Activated naive CD4-positive, alpha-beta T cell treated with anti-CD3 and anti-CD28 coated beads, Interleukin-2, amount 10 ng/mL, durations not matched to agents 7 days and 5 days (primary cell): ENCODE data around the gene C4orf36.

Experiments
- CTCF ChIA-PET: fragments of 350-600 bp; sonication (Branson Sonifier 250); formaldehyde crosslinking; loops from one replicate; lab custom pipeline; 2021; ENCODE audit warnings: antibody characterized with exemption; lab: Charles Lee
- DNase-seq: peaks from one replicate; pipeline ENCODE4 v3.0.0-alpha.2; 2020
- H3K27ac Mint-ChIP-seq: one replicate; pipeline ENCODE4 v1.8.0; 2021; ENCODE audit warnings: mild to moderate bottlenecking, moderate library complexity, mixed read lengths
- H3K27me3 Mint-ChIP-seq: one replicate; pipeline ENCODE4 v1.8.0; 2021; ENCODE audit warnings: mild to moderate bottlenecking, mixed read lengths
- H3K36me3 Mint-ChIP-seq: one replicate; pipeline ENCODE4 v1.8.0; 2021; ENCODE audit warnings: mixed read lengths
- H3K4me1 Mint-ChIP-seq: one replicate; pipeline ENCODE4 v1.8.0; 2021; ENCODE audit warnings: mixed read lengths
- H3K4me3 Mint-ChIP-seq: one replicate; pipeline ENCODE4 v1.8.0; 2021; ENCODE audit warnings: mild to moderate bottlenecking, moderate library complexity, mixed read lengths
- H3K9me3 Mint-ChIP-seq: one replicate; pipeline ENCODE4 v1.8.0; 2021; ENCODE audit warnings: mixed read lengths

C4orf36 gene

GRCh38 chr4:86926435-86927086, 34.3 kb upstream of the C4orf36 start:
- H3K4me1 Mint-ChIP-seq = no peaks in the 10 kb centered on the region
- no peak overlapping the region for H3K27ac Mint-ChIP-seq
- DNase-seq = no peak
- H3K9me3 Mint-ChIP-seq = no peaks in the 10 kb centered on the region
- CTCF ChIA-PET = interaction anchor here (2.2 kb wide), 1 partner anchor 166 kb away, joined by 13 read pairs; no protein-coding TSS in a partner anchor
- no peak overlapping the region for H3K4me3 Mint-ChIP-seq
- no peaks in the 10 kb centered on the region for H3K27me3 Mint-ChIP-seq
- peaks cover 2% of the 10 kb centered on the region for H3K36me3 Mint-ChIP-seq

GRCh38 chr4:86924811-86925210, 32.6 kb upstream of the C4orf36 start:
- no peak for DNase-seq
- no peak overlapping the region for H3K4me3 Mint-ChIP-seq
- no peaks in the 10 kb centered on the region for H3K9me3 Mint-ChIP-seq
- no peaks in the 10 kb centered on the region for H3K27me3 Mint-ChIP-seq
- peaks cover 7% of the 10 kb centered on the region for H3K4me1 Mint-ChIP-seq
- H3K36me3 Mint-ChIP-seq = no peaks in the 10 kb centered on the region
- CTCF ChIA-PET = interaction anchor here (6.8 kb wide), 1 partner anchor 167 kb away, joined by 129 read pairs; no protein-coding TSS in a partner anchor
- no peak overlapping the region for H3K27ac Mint-ChIP-seq

DNA sequence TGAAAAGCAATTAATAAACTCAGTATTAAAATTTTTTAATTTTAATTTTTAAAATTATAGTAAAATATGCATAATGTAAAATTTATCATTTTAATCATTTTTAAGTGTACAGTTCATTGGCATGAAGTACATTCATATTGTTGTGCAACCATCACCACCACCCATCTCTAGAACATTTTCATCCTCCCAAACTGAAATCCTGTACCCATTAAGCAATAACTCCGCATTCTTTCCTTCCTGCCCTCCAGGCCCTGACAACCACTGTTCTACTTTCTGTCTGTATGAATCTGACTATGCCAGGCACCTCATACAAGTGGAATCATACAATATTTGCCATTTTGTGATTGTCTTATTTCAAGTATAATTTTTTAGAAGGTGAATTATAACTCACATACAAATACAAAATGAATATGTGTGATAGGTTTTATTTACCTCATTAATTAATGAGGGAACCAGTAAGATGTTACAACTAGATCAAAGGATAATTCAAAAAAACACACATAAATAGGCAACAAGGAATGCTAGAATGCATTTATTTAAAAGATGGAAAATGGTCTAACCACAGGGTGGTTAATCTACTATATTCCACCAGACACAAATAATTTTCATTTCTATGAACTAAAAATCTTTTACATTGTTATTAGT, 29.5 kb upstream of the C4orf36 start:
- H3K4me1 Mint-ChIP-seq = peaks cover 11% of the 10 kb centered on the region

GRCh38 chr4:86919561-86920223, 27.5 kb upstream of the C4orf36 start:
- CTCF ChIA-PET = interaction anchor here (1.1 to 6.8 kb wide), 2 partner anchors 172 to 178 kb away, joined by 3 to 129 read pairs; no protein-coding TSS in a partner anchor
- peaks cover 11% of the 10 kb centered on the region for H3K4me1 Mint-ChIP-seq
- no peaks in the 10 kb centered on the region for H3K9me3 Mint-ChIP-seq

More for the DNA sequence above, 29.5 kb upstream of the C4orf36 start:
- H3K9me3 Mint-ChIP-seq = no peaks in the 10 kb centered on the region
- H3K27me3 Mint-ChIP-seq = peaks cover 4% of the 10 kb centered on the region
- no peaks in the 10 kb centered on the region for H3K36me3 Mint-ChIP-seq
- H3K4me3 Mint-ChIP-seq = no peak overlapping the region
- DNase-seq = no peak
- H3K27ac Mint-ChIP-seq = no peak overlapping the region
- CTCF ChIA-PET = interaction anchor here (0.6 to 6.8 kb wide), 29 partner anchors 8 to 423 kb away, joined by 3 to 129 read pairs (median 4); no protein-coding TSS in a partner anchor

DNA sequence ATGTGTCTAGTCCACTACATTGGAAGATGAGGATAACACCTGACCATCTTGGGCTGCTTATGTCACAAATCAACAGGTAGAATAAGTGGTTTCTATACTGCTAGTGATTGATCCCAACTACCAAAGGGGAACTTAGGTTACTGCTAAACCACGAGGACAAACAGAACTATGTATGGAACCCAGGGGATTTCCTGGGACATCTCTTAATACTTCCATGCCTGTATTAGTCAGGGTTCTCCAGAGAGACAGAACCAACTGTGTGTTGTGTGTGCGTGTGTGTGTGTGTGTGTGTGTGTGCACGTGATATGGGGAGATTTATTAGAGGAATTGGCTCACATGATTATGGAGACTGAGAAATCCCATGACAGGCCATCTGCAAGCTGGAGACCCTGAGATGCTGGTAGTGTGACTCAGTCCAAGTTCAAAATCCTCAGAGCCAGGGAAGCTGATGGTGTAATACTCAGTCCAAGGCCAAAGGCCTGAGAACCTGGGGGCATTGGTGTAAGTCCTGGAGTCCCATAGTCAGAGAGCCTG, 26.4 kb upstream of the C4orf36 start:
- Mint-ChIP-seq H3K4me3 (no peak overlapping the region), H3K9me3 (no peaks in the 10 kb centered on the region), H3K4me1 (peaks cover 11% of the 10 kb centered on the region), H3K36me3 (no peaks in the 10 kb centered on the region), H3K27me3 (peaks cover 4% of the 10 kb centered on the region), H3K27ac (no peak overlapping the region)
- CTCF ChIA-PET = interaction anchor here (6.8 kb wide), 1 partner anchor 173 kb away, joined by 129 read pairs; no protein-coding TSS in a partner anchor
- DNase-seq = no peak

More at GRCh38 chr4:86919561-86920223, 27.5 kb upstream of the C4orf36 start:
- Mint-ChIP-seq H3K4me3 (no peak overlapping the region), H3K27ac (no peak overlapping the region), H3K36me3 (no peaks in the 10 kb centered on the region), H3K27me3 (peaks cover 4% of the 10 kb centered on the region)
- no peak for DNase-seq

GRCh38 chr4:86917212-86918039, 25.2 kb upstream of the C4orf36 start:
- H3K36me3 Mint-ChIP-seq = no peaks in the 10 kb centered on the region
- CTCF ChIA-PET = interaction anchor here (1.2 kb wide), 1 partner anchor 419 kb away, joined by 4 read pairs; no protein-coding TSS in a partner anchor

DNA sequence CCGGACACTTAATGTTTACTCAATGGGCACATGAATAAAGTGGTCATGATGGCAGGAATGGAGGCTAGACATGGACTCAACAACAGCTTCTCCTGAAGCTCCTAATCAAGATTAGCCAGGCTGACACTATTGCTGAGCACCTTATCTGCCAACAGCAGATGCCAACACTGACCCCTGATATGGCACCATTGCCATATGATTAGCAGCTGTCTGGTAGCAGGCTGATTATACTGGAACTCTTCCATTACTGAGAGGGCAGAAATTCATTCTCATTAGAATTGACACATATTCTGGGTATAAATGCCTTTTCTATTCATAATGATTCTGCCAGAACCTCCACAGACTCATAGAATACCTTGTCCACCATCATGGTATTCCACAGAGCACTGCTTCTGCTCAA, 24.2 kb upstream of the C4orf36 start:
- CTCF ChIA-PET = interaction anchor here (1.1 to 1.2 kb wide), 2 partner anchors 177 to 418 kb away, joined by 3 to 4 read pairs; no protein-coding TSS in a partner anchor
- no peak for DNase-seq
- Mint-ChIP-seq H3K4me3 (no peak overlapping the region), H3K27me3 (peaks cover 4% of the 10 kb centered on the region), H3K9me3 (no peaks in the 10 kb centered on the region), H3K27ac (no peak overlapping the region), H3K4me1 (peaks cover 11% of the 10 kb centered on the region), H3K36me3 (no peaks in the 10 kb centered on the region)

More at GRCh38 chr4:86917212-86918039, 25.2 kb upstream of the C4orf36 start:
- Mint-ChIP-seq H3K4me3 (no peak overlapping the region), H3K27me3 (peaks cover 4% of the 10 kb centered on the region), H3K27ac (no peak overlapping the region), H3K9me3 (no peaks in the 10 kb centered on the region), H3K4me1 (peaks cover 11% of the 10 kb centered on the region)
- DNase-seq = no peak

- Mint-ChIP-seq H3K27me3 (no peaks in the 10 kb centered on the region), H3K36me3 (no peaks in the 10 kb centered on the region), H3K4me3 (no peak overlapping the region), H3K27ac (no peak overlapping the region), H3K9me3 (no peaks in the 10 kb centered on the region), H3K4me1 (peaks cover 17% of the 10 kb centered on the region)
- CTCF ChIA-PET = interaction anchor here (1.6 kb wide), 1 partner anchor 182 kb away, joined by 5 read pairs; no protein-coding TSS in a partner anchor
- DNase-seq = no peak
Measured at GRCh38 chr4:86910820-86911684, 18.8 kb upstream of the C4orf36 start.

DNA sequence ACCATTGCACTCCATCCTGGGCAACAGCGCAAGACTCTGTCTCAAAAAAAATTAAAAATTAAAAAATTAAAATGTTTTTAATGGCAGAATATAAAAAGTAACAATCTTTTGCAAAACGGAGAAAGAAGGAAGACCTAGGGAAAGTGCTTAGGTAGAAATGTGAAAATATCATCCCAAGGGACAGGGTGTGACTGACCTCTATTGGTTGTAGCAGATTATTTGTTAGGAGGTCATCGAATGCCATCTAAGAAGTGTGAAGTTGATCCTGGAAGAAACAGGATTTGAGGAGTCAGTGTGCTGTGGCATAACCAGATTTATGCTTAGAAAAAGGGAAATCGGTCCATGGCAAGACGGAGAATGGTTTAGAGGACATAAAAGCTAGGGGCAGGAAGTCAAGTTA, 18.1 kb upstream of the C4orf36 start:
- Mint-ChIP-seq H3K4me1 (peaks cover 17% of the 10 kb centered on the region), H3K4me3 (no peak overlapping the region), H3K27me3 (no peaks in the 10 kb centered on the region), H3K27ac (no peak overlapping the region), H3K9me3 (no peaks in the 10 kb centered on the region), H3K36me3 (no peaks in the 10 kb centered on the region)
- CTCF ChIA-PET = interaction anchor here (1.0 kb wide), 1 partner anchor 10 kb away, joined by 3 read pairs; no protein-coding TSS in a partner anchor
- no peak for DNase-seq

DNA sequence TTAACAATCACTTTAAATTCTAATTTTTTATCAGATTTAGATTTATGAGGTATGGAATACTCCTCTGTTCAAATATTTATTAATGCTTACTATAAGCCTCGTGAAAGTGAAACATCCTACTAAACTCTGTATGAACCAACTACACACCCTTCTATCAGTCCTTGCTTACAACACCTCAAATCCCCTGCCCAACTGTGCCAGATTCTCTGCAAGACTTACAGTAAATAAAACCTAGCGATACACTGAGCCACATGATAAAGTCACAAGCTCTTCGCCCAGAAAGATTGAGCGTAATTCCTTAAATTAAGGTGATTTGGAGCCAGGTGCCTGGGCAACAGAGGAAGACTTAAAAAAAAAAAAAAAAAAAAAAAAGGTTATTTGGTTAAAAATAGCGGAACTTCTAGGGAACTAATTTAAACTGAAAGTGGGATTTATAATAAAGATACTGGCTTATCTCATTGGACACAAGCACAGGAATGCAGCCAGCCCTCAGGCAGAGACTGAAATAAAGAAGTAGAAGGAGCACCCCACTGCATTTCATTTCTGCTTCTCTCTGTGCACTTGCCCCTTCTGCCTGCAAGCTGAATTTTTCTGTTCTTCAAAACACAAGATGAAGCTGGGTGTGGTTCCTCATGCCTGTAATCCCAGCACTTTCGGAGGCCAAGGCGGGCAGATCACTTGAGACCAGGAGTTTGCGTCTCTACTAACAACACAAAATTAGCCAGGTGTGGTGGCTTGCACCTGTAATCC, 17.5 kb upstream of the C4orf36 start:
- H3K27ac Mint-ChIP-seq = no peak overlapping the region

DNA sequence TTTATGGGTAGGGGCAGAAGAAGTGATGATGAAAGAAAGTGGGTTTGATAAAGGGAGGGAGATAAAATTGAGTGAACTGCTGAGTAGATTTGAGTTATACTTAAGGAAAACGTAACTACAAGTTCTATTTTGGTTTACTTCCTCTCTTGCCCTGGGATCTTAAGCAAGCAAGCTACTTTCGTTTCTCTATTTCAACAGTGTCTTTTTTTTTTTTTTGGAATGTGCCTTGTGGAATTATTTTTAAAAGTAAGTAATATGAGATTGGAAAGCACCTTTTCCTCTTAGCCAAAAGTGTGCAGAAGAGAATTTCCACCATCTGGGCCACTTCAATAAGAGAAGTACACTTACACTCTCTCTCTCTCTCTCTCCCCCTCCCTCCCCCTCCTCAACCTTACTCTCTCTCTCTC, 16.0 kb upstream of the C4orf36 start:
- H3K36me3 Mint-ChIP-seq = no peaks in the 10 kb centered on the region
- peak overlapping the region; percentile 31 for H3K4me3 Mint-ChIP-seq
- peaks cover 8% of the 10 kb centered on the region for H3K27me3 Mint-ChIP-seq
- peak overlapping the region; percentile 74 for H3K27ac Mint-ChIP-seq
- H3K4me1 Mint-ChIP-seq = peaks cover 18% of the 10 kb centered on the region
- CTCF ChIA-PET = interaction anchor here (0.7 to 1.2 kb wide), 3 partner anchors 13 to 409 kb away, joined by 3 read pairs; no protein-coding TSS in a partner anchor
- H3K9me3 Mint-ChIP-seq = no peaks in the 10 kb centered on the region
- DNase-seq = no peak

More for the DNA sequence above, 17.5 kb upstream of the C4orf36 start:
- DNase-seq = no peak
- CTCF ChIA-PET = interaction anchor here (0.8 to 1.0 kb wide), 2 partner anchors 11 to 184 kb away, joined by 3 read pairs; no protein-coding TSS in a partner anchor
- H3K27me3 Mint-ChIP-seq = no peaks in the 10 kb centered on the region
- H3K4me3 Mint-ChIP-seq = no peak overlapping the region
- peaks cover 17% of the 10 kb centered on the region for H3K4me1 Mint-ChIP-seq
- no peaks in the 10 kb centered on the region for H3K36me3 Mint-ChIP-seq
- H3K9me3 Mint-ChIP-seq = no peaks in the 10 kb centered on the region

GRCh38 chr4:86901864-86902263, 9.6 kb upstream of the C4orf36 start:
- Mint-ChIP-seq H3K4me1 (peaks cover 2% of the 10 kb centered on the region), H3K27ac (no peak overlapping the region), H3K9me3 (no peaks in the 10 kb centered on the region), H3K36me3 (no peaks in the 10 kb centered on the region), H3K4me3 (no peak overlapping the region), H3K27me3 (peaks cover 8% of the 10 kb centered on the region)
- CTCF ChIA-PET = interaction anchor here (0.7 to 1.4 kb wide), 2 partner anchors 20 to 404 kb away, joined by 3 read pairs; no protein-coding TSS in a partner anchor
- no peak for DNase-seq
